ENCODE results near the gene GNB1L. TPM values are rescaled to one million over a fixed set of nuclear protein-coding genes. Genes with fewer than 3 reads are reported as not detected.
A peak's percentile ranks its signal among the peaks of the same experiment; 100 is the strongest.

Gene GNB1L
- total and polyA plus RNA-seq, 9 of the 15 experiments (the other 6 are each of a cell fraction or from before 2014, with no cell fraction given): 0.56 to 50.5 (median 10.2) TPM

DNA sequence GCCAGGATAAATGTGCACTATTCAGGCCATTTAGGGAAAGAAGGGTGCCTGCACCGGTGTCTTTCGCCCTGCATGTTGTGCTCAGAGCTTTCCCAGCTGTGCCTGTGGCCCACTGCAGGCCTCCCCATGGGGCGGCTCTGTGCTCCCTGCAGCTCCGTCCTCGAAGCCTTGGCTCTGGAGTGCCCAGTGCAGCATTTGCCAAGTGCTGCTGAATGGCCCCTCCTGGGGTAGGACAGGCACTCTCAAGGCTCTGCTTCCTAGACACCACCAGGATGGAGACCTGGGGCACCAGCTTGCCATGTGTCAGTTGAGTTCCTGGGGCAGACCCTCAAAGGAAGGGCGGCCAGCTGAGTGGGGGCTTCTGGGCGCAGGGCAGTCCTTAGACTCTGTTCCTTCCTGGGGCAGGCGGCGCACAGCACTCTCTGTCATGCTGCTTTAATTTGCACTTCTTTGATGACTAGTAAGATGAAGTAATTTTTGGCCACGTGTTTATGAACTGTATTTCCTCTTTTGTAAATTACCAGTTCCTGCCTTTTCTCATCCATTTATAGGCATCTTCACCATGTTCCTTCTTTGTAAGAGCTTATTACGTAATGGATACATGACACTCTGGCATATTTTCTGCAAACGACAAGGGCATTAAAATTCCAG is 32.1 kb upstream of the GNB1L start (continued):
- TF ChIP-seq, protein P1, sequence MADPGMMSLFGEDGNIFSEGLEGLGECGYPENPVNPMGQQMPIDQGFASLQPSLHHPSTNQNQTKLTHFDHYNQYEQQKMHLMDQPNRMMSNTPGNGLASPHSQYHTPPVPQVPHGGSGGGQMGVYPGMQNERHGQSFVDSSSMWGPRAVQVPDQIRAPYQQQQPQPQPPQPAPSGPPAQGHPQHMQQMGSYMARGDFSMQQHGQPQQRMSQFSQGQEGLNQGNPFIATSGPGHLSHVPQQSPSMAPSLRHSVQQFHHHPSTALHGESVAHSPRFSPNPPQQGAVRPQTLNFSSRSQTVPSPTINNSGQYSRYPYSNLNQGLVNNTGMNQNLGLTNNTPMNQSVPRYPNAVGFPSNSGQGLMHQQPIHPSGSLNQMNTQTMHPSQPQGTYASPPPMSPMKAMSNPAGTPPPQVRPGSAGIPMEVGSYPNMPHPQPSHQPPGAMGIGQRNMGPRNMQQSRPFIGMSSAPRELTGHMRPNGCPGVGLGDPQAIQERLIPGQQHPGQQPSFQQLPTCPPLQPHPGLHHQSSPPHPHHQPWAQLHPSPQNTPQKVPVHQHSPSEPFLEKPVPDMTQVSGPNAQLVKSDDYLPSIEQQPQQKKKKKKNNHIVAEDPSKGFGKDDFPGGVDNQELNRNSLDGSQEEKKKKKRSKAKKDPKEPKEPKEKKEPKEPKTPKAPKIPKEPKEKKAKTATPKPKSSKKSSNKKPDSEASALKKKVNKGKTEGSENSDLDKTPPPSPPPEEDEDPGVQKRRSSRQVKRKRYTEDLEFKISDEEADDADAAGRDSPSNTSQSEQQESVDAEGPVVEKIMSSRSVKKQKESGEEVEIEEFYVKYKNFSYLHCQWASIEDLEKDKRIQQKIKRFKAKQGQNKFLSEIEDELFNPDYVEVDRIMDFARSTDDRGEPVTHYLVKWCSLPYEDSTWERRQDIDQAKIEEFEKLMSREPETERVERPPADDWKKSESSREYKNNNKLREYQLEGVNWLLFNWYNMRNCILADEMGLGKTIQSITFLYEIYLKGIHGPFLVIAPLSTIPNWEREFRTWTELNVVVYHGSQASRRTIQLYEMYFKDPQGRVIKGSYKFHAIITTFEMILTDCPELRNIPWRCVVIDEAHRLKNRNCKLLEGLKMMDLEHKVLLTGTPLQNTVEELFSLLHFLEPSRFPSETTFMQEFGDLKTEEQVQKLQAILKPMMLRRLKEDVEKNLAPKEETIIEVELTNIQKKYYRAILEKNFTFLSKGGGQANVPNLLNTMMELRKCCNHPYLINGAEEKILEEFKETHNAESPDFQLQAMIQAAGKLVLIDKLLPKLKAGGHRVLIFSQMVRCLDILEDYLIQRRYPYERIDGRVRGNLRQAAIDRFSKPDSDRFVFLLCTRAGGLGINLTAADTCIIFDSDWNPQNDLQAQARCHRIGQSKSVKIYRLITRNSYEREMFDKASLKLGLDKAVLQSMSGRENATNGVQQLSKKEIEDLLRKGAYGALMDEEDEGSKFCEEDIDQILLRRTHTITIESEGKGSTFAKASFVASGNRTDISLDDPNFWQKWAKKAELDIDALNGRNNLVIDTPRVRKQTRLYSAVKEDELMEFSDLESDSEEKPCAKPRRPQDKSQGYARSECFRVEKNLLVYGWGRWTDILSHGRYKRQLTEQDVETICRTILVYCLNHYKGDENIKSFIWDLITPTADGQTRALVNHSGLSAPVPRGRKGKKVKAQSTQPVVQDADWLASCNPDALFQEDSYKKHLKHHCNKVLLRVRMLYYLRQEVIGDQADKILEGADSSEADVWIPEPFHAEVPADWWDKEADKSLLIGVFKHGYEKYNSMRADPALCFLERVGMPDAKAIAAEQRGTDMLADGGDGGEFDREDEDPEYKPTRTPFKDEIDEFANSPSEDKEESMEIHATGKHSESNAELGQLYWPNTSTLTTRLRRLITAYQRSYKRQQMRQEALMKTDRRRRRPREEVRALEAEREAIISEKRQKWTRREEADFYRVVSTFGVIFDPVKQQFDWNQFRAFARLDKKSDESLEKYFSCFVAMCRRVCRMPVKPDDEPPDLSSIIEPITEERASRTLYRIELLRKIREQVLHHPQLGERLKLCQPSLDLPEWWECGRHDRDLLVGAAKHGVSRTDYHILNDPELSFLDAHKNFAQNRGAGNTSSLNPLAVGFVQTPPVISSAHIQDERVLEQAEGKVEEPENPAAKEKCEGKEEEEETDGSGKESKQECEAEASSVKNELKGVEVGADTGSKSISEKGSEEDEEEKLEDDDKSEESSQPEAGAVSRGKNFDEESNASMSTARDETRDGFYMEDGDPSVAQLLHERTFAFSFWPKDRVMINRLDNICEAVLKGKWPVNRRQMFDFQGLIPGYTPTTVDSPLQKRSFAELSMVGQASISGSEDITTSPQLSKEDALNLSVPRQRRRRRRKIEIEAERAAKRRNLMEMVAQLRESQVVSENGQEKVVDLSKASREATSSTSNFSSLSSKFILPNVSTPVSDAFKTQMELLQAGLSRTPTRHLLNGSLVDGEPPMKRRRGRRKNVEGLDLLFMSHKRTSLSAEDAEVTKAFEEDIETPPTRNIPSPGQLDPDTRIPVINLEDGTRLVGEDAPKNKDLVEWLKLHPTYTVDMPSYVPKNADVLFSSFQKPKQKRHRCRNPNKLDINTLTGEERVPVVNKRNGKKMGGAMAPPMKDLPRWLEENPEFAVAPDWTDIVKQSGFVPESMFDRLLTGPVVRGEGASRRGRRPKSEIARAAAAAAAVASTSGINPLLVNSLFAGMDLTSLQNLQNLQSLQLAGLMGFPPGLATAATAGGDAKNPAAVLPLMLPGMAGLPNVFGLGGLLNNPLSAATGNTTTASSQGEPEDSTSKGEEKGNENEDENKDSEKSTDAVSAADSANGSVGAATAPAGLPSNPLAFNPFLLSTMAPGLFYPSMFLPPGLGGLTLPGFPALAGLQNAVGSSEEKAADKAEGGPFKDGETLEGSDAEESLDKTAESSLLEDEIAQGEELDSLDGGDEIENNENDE (IDR thresholded peaks at IDR 0.05; ENCODE audit: low read depth, low read length): no peak
- no peak for TF ChIP-seq SMARCA4 (IDR thresholded peaks at IDR 0.05)
- no peak for TF ChIP-seq XRCC3 (IDR thresholded peaks at IDR 0.05)
- TF ChIP-seq JUND (IDR thresholded peaks at IDR 0.05; ENCODE audit: borderline replicate concordance, low read depth, low read length): no peak
- TF ChIP-seq JUND (tag; IDR thresholded peaks at IDR 0.05; ENCODE audit: borderline replicate concordance, low read depth, low read length): peak; percentile 9; the same call in 1 of the 3 replicates
- TF ChIP-seq, protein P2, sequence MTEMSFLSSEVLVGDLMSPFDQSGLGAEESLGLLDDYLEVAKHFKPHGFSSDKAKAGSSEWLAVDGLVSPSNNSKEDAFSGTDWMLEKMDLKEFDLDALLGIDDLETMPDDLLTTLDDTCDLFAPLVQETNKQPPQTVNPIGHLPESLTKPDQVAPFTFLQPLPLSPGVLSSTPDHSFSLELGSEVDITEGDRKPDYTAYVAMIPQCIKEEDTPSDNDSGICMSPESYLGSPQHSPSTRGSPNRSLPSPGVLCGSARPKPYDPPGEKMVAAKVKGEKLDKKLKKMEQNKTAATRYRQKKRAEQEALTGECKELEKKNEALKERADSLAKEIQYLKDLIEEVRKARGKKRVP (CRISPR knock-in tag; IDR thresholded peaks at IDR 0.05): no peak
- TF ChIP-seq PHB2 (IDR thresholded peaks at IDR 0.05; ENCODE audit: low read depth): no peak
- TF ChIP-seq, protein P3, sequence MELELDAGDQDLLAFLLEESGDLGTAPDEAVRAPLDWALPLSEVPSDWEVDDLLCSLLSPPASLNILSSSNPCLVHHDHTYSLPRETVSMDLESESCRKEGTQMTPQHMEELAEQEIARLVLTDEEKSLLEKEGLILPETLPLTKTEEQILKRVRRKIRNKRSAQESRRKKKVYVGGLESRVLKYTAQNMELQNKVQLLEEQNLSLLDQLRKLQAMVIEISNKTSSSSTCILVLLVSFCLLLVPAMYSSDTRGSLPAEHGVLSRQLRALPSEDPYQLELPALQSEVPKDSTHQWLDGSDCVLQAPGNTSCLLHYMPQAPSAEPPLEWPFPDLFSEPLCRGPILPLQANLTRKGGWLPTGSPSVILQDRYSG (tag; conservative IDR thresholded peaks at IDR 0.05; ENCODE audit: low read depth): no peak
- peak; percentile 60; the same call in 1 of the 2 replicates for TF ChIP-seq ZNF766 (CRISPR knock-in tag; conservative IDR thresholded peaks at IDR 0.05)
- peak; percentile 50; the same call in 1 of the 2 replicates for TF ChIP-seq SPI1 (IDR thresholded peaks at IDR 0.05; ENCODE audit: borderline replicate concordance, low read depth, low read length)
- TF ChIP-seq POLR2G (IDR thresholded peaks at IDR 0.05; ENCODE audit: low read depth, low read length): no peak
- no peak for TF ChIP-seq NCOA6 (IDR thresholded peaks at IDR 0.05)
- TF ChIP-seq KLF10 (CRISPR knock-in tag; IDR thresholded peaks at IDR 0.05): no peak
